Measurements from ENCODE around the gene LILRB5.

The LILRB5 gene

GRCh38 chr19:54271106-54271505 is 14.0 kb upstream of the LILRB5 start:
- no peak overlapping the region for H3K4me3 ChIP-seq (ENCODE audit: control insufficient read depth, low read depth, low read length)
- DNase-seq (ENCODE audit: low read depth): no peak
- TF ChIP-seq CTCF (conservative IDR thresholded peaks at IDR 0.05; ENCODE audit: control insufficient read depth, insufficient read depth, low read depth, low read length): no peak

GRCh38 chr19:54268936-54269335 is 11.9 kb upstream of the LILRB5 start:
- no peak overlapping the region for H3K4me3 ChIP-seq (ENCODE audit: control insufficient read depth, low read depth, low read length)
- TF ChIP-seq CTCF (conservative IDR thresholded peaks at IDR 0.05; ENCODE audit: control insufficient read depth, insufficient read depth, low read depth, low read length): no peak
- no peak for DNase-seq (ENCODE audit: low read depth)

GRCh38 chr19:54266133-54266532 is 9.1 kb upstream of the LILRB5 start:
- peak; percentile 76 for TF ChIP-seq CTCF (conservative IDR thresholded peaks at IDR 0.05; ENCODE audit: control insufficient read depth, insufficient read depth, low read depth, low read length)
- DNase-seq (ENCODE audit: low read depth): peak; percentile 66
- H3K4me3 ChIP-seq (ENCODE audit: control insufficient read depth, low read depth, low read length): no peak overlapping the region

- TF ChIP-seq CTCF (conservative IDR thresholded peaks at IDR 0.05; ENCODE audit: control insufficient read depth, insufficient read depth, low read depth, low read length): no peak
- H3K4me3 ChIP-seq (ENCODE audit: control insufficient read depth, low read depth, low read length): no peak overlapping the region
- DNase-seq (ENCODE audit: low read depth): no peak
Observed at GRCh38 chr19:54262470-54262869, 5.4 kb upstream of the LILRB5 start.

- no peak for DNase-seq (ENCODE audit: low read depth)
- no peak for TF ChIP-seq CTCF (conservative IDR thresholded peaks at IDR 0.05; ENCODE audit: control insufficient read depth, insufficient read depth, low read depth, low read length)
- no peak overlapping the region for H3K4me3 ChIP-seq (ENCODE audit: control insufficient read depth, low read depth, low read length)
Observed at GRCh38 chr19:54262066-54262465, 5.0 kb upstream of the LILRB5 start.

GRCh38 chr19:54256250-54257115 is 590 bp downstream of the LILRB5 start:
- DNase-seq (ENCODE audit: low read depth): no peak
- no peak overlapping the region for H3K4me3 ChIP-seq (ENCODE audit: control insufficient read depth, low read depth, low read length)
- TF ChIP-seq CTCF (conservative IDR thresholded peaks at IDR 0.05; ENCODE audit: control insufficient read depth, insufficient read depth, low read depth, low read length): no peak
